Activated CD4-positive, alpha-beta T cell treated with anti-CD3 and anti-CD28 coated beads, Interleukin-2, amount 50 U/mL, for 16 hours (primary cell): ENCODE data around the gene PIEZO2.
"Not testable (repeated sequence)": the region's sequence is repeated elsewhere in the genome, so short reads cannot be mapped to it uniquely, and the experiment has no call there.

ENCODE experiments used
- DNase-seq: peaks from one replicate; pipeline ENCODE4 v3.0.0-alpha.2; 2020

The PIEZO2 gene

GRCh38 chr18:11148680-11149440, 509 bp downstream of the PIEZO2 start:
- DNase-seq: no peak

GRCh38 chr18:11147962-11148679, 1.2 kb downstream of the PIEZO2 start:
- DNase-seq: no peak

GRCh38 chr18:11147371-11147951, 1.9 kb downstream of the PIEZO2 start:
- DNase-seq: no peak

GRCh38 chr18:11146947-11147345, 2.4 kb downstream of the PIEZO2 start:
- DNase-seq: no peak

- DNase-seq: no peak
These were observed 3.0 kb downstream of the PIEZO2 start for GRCh38 chr18:11146238-11146946.

GRCh38 chr18:11145413-11146191, 3.8 kb downstream of the PIEZO2 start:
- DNase-seq: no peak

- no peak for DNase-seq
These were observed 12.0 kb downstream of the PIEZO2 start for GRCh38 chr18:11137400-11137799.

GRCh38 chr18:11136241-11136640, 13.1 kb downstream of the PIEZO2 start:
- DNase-seq: no peak

GRCh38 chr18:11134940-11135339, 14.4 kb downstream of the PIEZO2 start:
- no peak for DNase-seq

- not testable (repeated sequence) for DNase-seq
These were observed 20.3 kb downstream of the PIEZO2 start for GRCh38 chr18:11129059-11129458.

- no peak for DNase-seq
These were observed 23.7 kb downstream of the PIEZO2 start for GRCh38 chr18:11125492-11126315.

- no peak for DNase-seq
These were observed 25.3 kb downstream of the PIEZO2 start for GRCh38 chr18:11124054-11124453.

- DNase-seq: no peak
These were observed 27.9 kb downstream of the PIEZO2 start for GRCh38 chr18:11121443-11121849.

- no peak for DNase-seq
These were observed 29.3 kb downstream of the PIEZO2 start for GRCh38 chr18:11119959-11120587.

- DNase-seq: no peak
These were observed 29.8 kb downstream of the PIEZO2 start for GRCh38 chr18:11119550-11119949.

GRCh38 chr18:11118051-11118766, 31.2 kb downstream of the PIEZO2 start:
- DNase-seq: no peak

- no peak for DNase-seq
These were observed 34.1 kb downstream of the PIEZO2 start for GRCh38 chr18:11115276-11115675.

- no peak for DNase-seq
These were observed 34.7 kb downstream of the PIEZO2 start for GRCh38 chr18:11114653-11115052.

- no peak for DNase-seq
These were observed 35.4 kb downstream of the PIEZO2 start for GRCh38 chr18:11113937-11114336.

- DNase-seq: no peak
These were observed 36.3 kb downstream of the PIEZO2 start for GRCh38 chr18:11113046-11113548.
